Osteocyte (in vitro differentiated cells): ENCODE measurements around the gene OR2W1. TPM values are rescaled to one million over a fixed set of nuclear protein-coding genes. Genes with fewer than 3 reads are reported as not detected.

Experiments used
- DNase-seq: peaks from one replicate; pipeline ENCODE4 v3.0.0; 2021; ENCODE audit warnings: mixed read lengths; ENCODE audit not compliant: unreplicated experiment; ENCODE audit errors: extremely low spot score
- H3K27ac Mint-ChIP-seq: one replicate; pipeline ENCODE4 v1.8.0; 2021; ENCODE audit warnings: mild to moderate bottlenecking, mixed read lengths; ENCODE audit not compliant: unreplicated experiment
- H3K27me3 Mint-ChIP-seq: one replicate; pipeline ENCODE4 v1.8.0; 2021; ENCODE audit warnings: mixed read lengths; ENCODE audit not compliant: unreplicated experiment
- H3K36me3 Mint-ChIP-seq: one replicate; pipeline ENCODE4 v1.8.0; 2021; ENCODE audit warnings: mixed read lengths; ENCODE audit not compliant: unreplicated experiment
- H3K4me1 Mint-ChIP-seq: one replicate; pipeline ENCODE4 v1.8.0; 2021; ENCODE audit warnings: mixed read lengths; ENCODE audit not compliant: unreplicated experiment
- H3K4me3 Mint-ChIP-seq: one replicate; pipeline ENCODE4 v1.8.0; 2021; ENCODE audit warnings: mild to moderate bottlenecking, moderate library complexity, mixed read lengths; ENCODE audit not compliant: unreplicated experiment
- H3K9me3 Mint-ChIP-seq: one replicate; pipeline ENCODE4 v1.8.0; 2021; ENCODE audit warnings: mixed read lengths; ENCODE audit not compliant: unreplicated experiment
- CTCF ChIP-seq: fragments of 200-600 bp; sonication (generic); IDR thresholded peaks from 2 replicates; pipeline ENCODE4 v1.5.0; 2021; ENCODE audit warnings: antibody characterized with exemption, mild to moderate bottlenecking, moderate library complexity
- total RNA-seq: library from RNA; stranded (reverse); gene quantifications from 2 replicates; pipeline ENCODE4 v1.2.1, GENCODE V29; 2021

The OR2W1 gene
- total RNA-seq, 1 donor from 2014 or later: not detected

GRCh38 chr6:28996844-28997510, 48.0 kb downstream of the OR2W1 start:
- Mint-ChIP-seq H3K9me3 (no peaks in the 10 kb centered on the region), H3K27ac (no peak overlapping the region), H3K36me3 (no peaks in the 10 kb centered on the region), H3K27me3 (peaks cover 9% of the 10 kb centered on the region), H3K4me1 (no peaks in the 10 kb centered on the region), H3K4me3 (no peak overlapping the region)
- DNase-seq: no peak
- no peak for TF ChIP-seq CTCF

- Mint-ChIP-seq H3K36me3 (no peaks in the 10 kb centered on the region), H3K4me3 (no peak overlapping the region), H3K27ac (no peak overlapping the region), H3K9me3 (no peaks in the 10 kb centered on the region), H3K27me3 (peaks cover 9% of the 10 kb centered on the region), H3K4me1 (no peaks in the 10 kb centered on the region)
- TF ChIP-seq CTCF: no peak
- no peak for DNase-seq
Measured at GRCh38 chr6:28995093-28995650, 49.8 kb downstream of the OR2W1 start.

Other genes starting within 250 kb of the OR2W1 start
- gene TRIM27, start 121.2 kb downstream of the OR2W1 start, total RNA-seq: 55.7 and 58.3 TPM in 2 replicates
- gene ZNF311, start 39.9 kb downstream of the OR2W1 start, total RNA-seq: 1.5 and 1.7 TPM in 2 replicates
- gene OR2B3, start 42.1 kb upstream of the OR2W1 start, total RNA-seq: not detected in 2 replicates
- not detected in 2 replicates for gene OR2J1, start 54.3 kb upstream of the OR2W1 start, total RNA-seq
- gene OR2J3, start 62.9 kb upstream of the OR2W1 start, total RNA-seq: not detected in 2 replicates
- gene OR2J2, start 125.7 kb upstream of the OR2W1 start, total RNA-seq: not detected in 2 replicates